HUES64 (cell line): ENCODE measurements around the gene SLC35F6.

ENCODE experiments used
- H3K27ac ChIP-seq: 2 replicates; pipeline ENCODE4 v1.7.0; 2013; ENCODE audit warnings: low read depth, low read length, inconsistent platforms
- H3K27me3 ChIP-seq: 2 replicates; pipeline ENCODE4 v1.6.1; 2013; ENCODE audit warnings: mild to moderate bottlenecking, low read length; ENCODE audit not compliant: insufficient read depth
- H3K36me3 ChIP-seq: 2 replicates; pipeline ENCODE4 v1.6.1; 2013; ENCODE audit warnings: mild to moderate bottlenecking, low read length; ENCODE audit not compliant: insufficient read depth
- H3K4me1 ChIP-seq: 2 replicates; pipeline ENCODE4 v1.6.1; 2013; ENCODE audit warnings: mild to moderate bottlenecking, low read length, moderate library complexity; ENCODE audit not compliant: insufficient read depth
- H3K4me3 ChIP-seq: 2 replicates; pipeline ENCODE4 v1.5.1; 2013; ENCODE audit warnings: mild to moderate bottlenecking, low read length, moderate library complexity
- H3K9ac ChIP-seq: 2 replicates; pipeline ENCODE4 v1.6.1; 2013; ENCODE audit warnings: mild to moderate bottlenecking, low read depth, low read length
- H3K9me3 ChIP-seq: 2 replicates; pipeline ENCODE4 v1.6.1; 2013; ENCODE audit warnings: low read depth, low read length; ENCODE audit not compliant: insufficient read depth
- WGBS: fragments of 150-250, 120-280 bp; methylation state at CpG from one replicate; pipeline ENCODE4 v1.1.7; 2013; ENCODE audit warnings: missing lambda C conversion rate; 5-methylcytosine and 5-hydroxymethylcytosine counted together

The SLC35F6 gene

GRCh38 chr2:26772064-26773001 lies 8.2 kb downstream of the SLC35F6 start:
- Histone ChIP-seq H3K4me1 (peaks cover 9% of the 10 kb centered on the region; the same call in 1 of the 2 replicates), H3K27ac (no peak overlapping the region), H3K9me3 (no peaks in the 10 kb centered on the region), H3K9ac (peak overlapping the region; percentile 31; the same call in 1 of the 2 replicates), H3K4me3 (no peak overlapping the region), H3K36me3 (peaks cover 32% of the 10 kb centered on the region), H3K27me3 (no peaks in the 10 kb centered on the region)
- WGBS, result 93% methylated on average over 13 of the region's 13 CpGs

- no peaks in the 10 kb centered on the region for H3K9me3 ChIP-seq
- H3K4me3 ChIP-seq, result no peak overlapping the region
- H3K9ac ChIP-seq, result no peak overlapping the region
- peaks cover 51% of the 10 kb centered on the region for H3K36me3 ChIP-seq
- H3K27me3 ChIP-seq, result no peaks in the 10 kb centered on the region
- WGBS, result 91% methylated on average over 5 of the region's 5 CpGs
- H3K27ac ChIP-seq, result no peak overlapping the region
- no peaks in the 10 kb centered on the region for H3K4me1 ChIP-seq
These were observed 12.2 kb downstream of the SLC35F6 start for GRCh38 chr2:26776195-26776800.

GRCh38 chr2:26778098-26778497 lies 14.0 kb downstream of the SLC35F6 start:
- Histone ChIP-seq H3K9me3 (no peaks in the 10 kb centered on the region), H3K9ac (no peak overlapping the region), H3K4me1 (no peaks in the 10 kb centered on the region), H3K27me3 (no peaks in the 10 kb centered on the region), H3K4me3 (no peak overlapping the region), H3K36me3 (peaks cover 49% of the 10 kb centered on the region), H3K27ac (no peak overlapping the region)
- 95% methylated on average over 18 of the region's 18 CpGs for WGBS

- Histone ChIP-seq H3K9ac (no peak overlapping the region), H3K36me3 (peaks cover 49% of the 10 kb centered on the region), H3K4me1 (no peaks in the 10 kb centered on the region), H3K9me3 (no peaks in the 10 kb centered on the region), H3K27me3 (no peaks in the 10 kb centered on the region), H3K27ac (no peak overlapping the region), H3K4me3 (no peak overlapping the region)
- WGBS, result 85% methylated on average over 2 of the region's 3 CpGs
These were observed 14.4 kb downstream of the SLC35F6 start for GRCh38 chr2:26778507-26778906.

GRCh38 chr2:26780203-26780760 lies 16.2 kb downstream of the SLC35F6 start:
- Histone ChIP-seq H3K27me3 (0 out of 2 replicates have a peak, but pooled peaks cover 2% of the 10 kb centered on the region), H3K27ac (no peak overlapping the region), H3K4me3 (no peak overlapping the region), H3K4me1 (no peaks in the 10 kb centered on the region), H3K9me3 (no peaks in the 10 kb centered on the region), H3K36me3 (peaks cover 36% of the 10 kb centered on the region), H3K9ac (no peak overlapping the region)
- WGBS, result 95% methylated on average over 4 of the region's 4 CpGs

GRCh38 chr2:26782876-26783704 lies 19.0 kb downstream of the SLC35F6 start:
- H3K36me3 ChIP-seq, result peaks cover 13% of the 10 kb centered on the region
- no peak overlapping the region for H3K9ac ChIP-seq
- 88% methylated on average over 9 of the region's 12 CpGs for WGBS

GRCh38 chr2:26784570-26785234 lies 20.6 kb downstream of the SLC35F6 start:
- H3K9ac ChIP-seq, result no peak overlapping the region; the same call in 1 of the 2 replicates
- peak overlapping the region; percentile 23; the same call in 1 of the 2 replicates for H3K27ac ChIP-seq
- H3K4me3 ChIP-seq, result peak overlapping the region; percentile 83; the same call in 1 of the 2 replicates

More at GRCh38 chr2:26782876-26783704, 19.0 kb downstream of the SLC35F6 start:
- Histone ChIP-seq H3K4me1 (no peaks in the 10 kb centered on the region), H3K27ac (no peak overlapping the region), H3K27me3 (0 out of 2 replicates have a peak, but pooled peaks cover 2% of the 10 kb centered on the region), H3K9me3 (no peaks in the 10 kb centered on the region), H3K4me3 (no peak overlapping the region)

GRCh38 chr2:26785431-26786206 lies 21.5 kb downstream of the SLC35F6 start, which contains the start of gene CENPA:
Gene CENPA, plus strand, starts transcription at chr2:26786056. Its CDS starts 141 bp downstream, at chr2:26786197.
- 0 out of 2 replicates have a peak, but pooled peaks cover under 1% of the 10 kb centered on the region for H3K9me3 ChIP-seq
- H3K36me3 ChIP-seq, result peaks cover 11% of the 10 kb centered on the region
- 0 out of 2 replicates have a peak, but pooled peaks cover 2% of the 10 kb centered on the region for H3K27me3 ChIP-seq
- 1% methylated on average over 55 of the region's 55 CpGs for WGBS
- H3K4me3 ChIP-seq, result peak within 1 kb of the TSS; percentile 83
- H3K4me1 ChIP-seq, result no peaks in the 10 kb centered on the region
- peak within 1 kb of the TSS; percentile 63 for H3K27ac ChIP-seq
- H3K9ac ChIP-seq, result peak within 1 kb of the TSS; percentile 65

More at GRCh38 chr2:26784570-26785234, 20.6 kb downstream of the SLC35F6 start:
- 0 out of 2 replicates have a peak, but pooled peaks cover 2% of the 10 kb centered on the region for H3K27me3 ChIP-seq
- peaks cover 9% of the 10 kb centered on the region for H3K36me3 ChIP-seq
- no peaks in the 10 kb centered on the region for H3K4me1 ChIP-seq
- no peaks in the 10 kb centered on the region for H3K9me3 ChIP-seq
- WGBS, result 95% methylated on average over 19 of the region's 19 CpGs

GRCh38 chr2:26786207-26787028 lies 22.3 kb downstream of the SLC35F6 start:
- Histone ChIP-seq H3K9ac (peak overlapping the region; percentile 65), H3K36me3 (peaks cover 17% of the 10 kb centered on the region), H3K4me3 (peak overlapping the region; percentile 83), H3K27me3 (0 out of 2 replicates have a peak, but pooled peaks cover 2% of the 10 kb centered on the region), H3K9me3 (0 out of 2 replicates have a peak, but pooled peaks cover 2% of the 10 kb centered on the region), H3K4me1 (no peaks in the 10 kb centered on the region), H3K27ac (peak overlapping the region; percentile 63)
- 5% methylated on average over 55 of the region's 55 CpGs for whole genome bisulfite sequencing
